Kidney (tissue), 22 donors: Measurements from ENCODE around the gene MYLK. TPM values are rescaled to one million over a fixed set of nuclear protein-coding genes. Genes with fewer than 3 reads are reported as not detected.

Experiments
- DNase-seq, 5 donors: peaks; one replicate each; pipeline ENCODE4 v3.0.0-alpha.2; 2013 to 2020
- FAIRE-seq: peaks from 2 replicates; lab custom pipeline; 2012; peaks lifted over from hg19 to GRCh38; lab: Jason Lieb, UNC
- H3K27ac ChIP-seq, 2 donors: one replicate each; pipeline ENCODE4 v1.7.0; 2013; ENCODE audit warnings: low read depth in 2 of 2, low read length in 2 of 2, inconsistent platforms in 1 of 2
- H3K27me3 ChIP-seq: one replicate; pipeline ENCODE4 v1.7.1; 2013; ENCODE audit warnings: low read length, inconsistent platforms; ENCODE audit not compliant: control insufficient read depth, insufficient read depth
- H3K36me3 ChIP-seq, 3 donors: one replicate each; pipeline versions ENCODE4 v1.7.0 to v1.7.1; 2013; ENCODE audit warnings: low read length in 3 of 3, control low read depth in 1 of 3, inconsistent platforms in 1 of 3; ENCODE audit not compliant: insufficient read depth in 3 of 3, control insufficient read depth in 2 of 3
- H3K4me1 ChIP-seq, 3 donors: one replicate each; pipeline versions ENCODE4 v1.7.0 to v1.7.1; 2013; ENCODE audit warnings: low read length in 3 of 3, inconsistent platforms in 1 of 3, low read depth in 1 of 3; ENCODE audit not compliant: control insufficient read depth in 2 of 3, insufficient read depth in 2 of 3
- H3K4me3 ChIP-seq, 3 donors: one replicate each; pipeline versions ENCODE4 v1.7.0 to v1.8.1; 2013; ENCODE audit warnings: low read length in 3 of 3, control low read depth in 1 of 3, inconsistent platforms in 1 of 3
- H3K9ac ChIP-seq, 3 donors: one replicate each; pipeline versions ENCODE4 v1.7.0 to v1.7.1; 2013; ENCODE audit warnings: low read length in 3 of 3, control low read depth in 1 of 3, inconsistent platforms in 1 of 3
- H3K9me3 ChIP-seq, 3 donors: one replicate each; pipeline versions ENCODE4 v1.7.0 to v1.7.1; 2013; ENCODE audit warnings: low read length in 3 of 3, control low read depth in 1 of 3, inconsistent platforms in 1 of 3; ENCODE audit not compliant: control insufficient read depth in 2 of 3, insufficient read depth in 1 of 3
- CTCF ChIP-seq: IDR thresholded peaks from 3 replicates; pipeline ENCODE4 v1.5.1; 2012; ENCODE audit warnings: mild to moderate bottlenecking, moderate library complexity, borderline replicate concordance; ENCODE audit not compliant: insufficient read depth; ENCODE audit errors: extremely low read depth
- intact Hi-C: fragments of 100-400 bp; cut with DNase I; formaldehyde crosslinking; loops from one replicate; pipeline ENCODE4 v1.11.1; 2022
- long read RNA-seq, 10 donors: library from polyadenylated mRNA in 1 of 10; unstranded in 1 of 10; transcript quantifications; one replicate each; pipeline ENCODE4 v2.0.0 and lab custom pipeline, GENCODE V29; 2021 to 2026
- polyA plus RNA-seq: library from polyadenylated mRNA; stranded (reverse); fragments of 350-450 nt; fragmentation: Illumina TruSeq; extraction: RNeasy Lipid Tissue Mini Kit (QIAGEN cat#74804); gene quantifications from one replicate; pipeline ENCODE4 v1.2.3, GENCODE V29; 2014; ENCODE audit warnings: low read depth, low replicate concordance; ENCODE audit not compliant: insufficient read depth
- total RNA-seq: library from RNA; stranded (reverse); fragmentation: NEBNext Ultra II Directional; extraction: Animal tissue kit (Norgen Biotek cat#: 25700); gene quantifications from one replicate; pipeline ENCODE4 v1.2.1, GENCODE V29; 2021
- donor health status: control.
- donor health status: control.
- donor health status: control.
- donor health status: control.
- donor health status: control.
- donor health status: DM: yes; HTN: yes; CAD: no.
- donor health status: Normal renal cell carcinoma (clear cell type).

The MYLK gene, protein sequence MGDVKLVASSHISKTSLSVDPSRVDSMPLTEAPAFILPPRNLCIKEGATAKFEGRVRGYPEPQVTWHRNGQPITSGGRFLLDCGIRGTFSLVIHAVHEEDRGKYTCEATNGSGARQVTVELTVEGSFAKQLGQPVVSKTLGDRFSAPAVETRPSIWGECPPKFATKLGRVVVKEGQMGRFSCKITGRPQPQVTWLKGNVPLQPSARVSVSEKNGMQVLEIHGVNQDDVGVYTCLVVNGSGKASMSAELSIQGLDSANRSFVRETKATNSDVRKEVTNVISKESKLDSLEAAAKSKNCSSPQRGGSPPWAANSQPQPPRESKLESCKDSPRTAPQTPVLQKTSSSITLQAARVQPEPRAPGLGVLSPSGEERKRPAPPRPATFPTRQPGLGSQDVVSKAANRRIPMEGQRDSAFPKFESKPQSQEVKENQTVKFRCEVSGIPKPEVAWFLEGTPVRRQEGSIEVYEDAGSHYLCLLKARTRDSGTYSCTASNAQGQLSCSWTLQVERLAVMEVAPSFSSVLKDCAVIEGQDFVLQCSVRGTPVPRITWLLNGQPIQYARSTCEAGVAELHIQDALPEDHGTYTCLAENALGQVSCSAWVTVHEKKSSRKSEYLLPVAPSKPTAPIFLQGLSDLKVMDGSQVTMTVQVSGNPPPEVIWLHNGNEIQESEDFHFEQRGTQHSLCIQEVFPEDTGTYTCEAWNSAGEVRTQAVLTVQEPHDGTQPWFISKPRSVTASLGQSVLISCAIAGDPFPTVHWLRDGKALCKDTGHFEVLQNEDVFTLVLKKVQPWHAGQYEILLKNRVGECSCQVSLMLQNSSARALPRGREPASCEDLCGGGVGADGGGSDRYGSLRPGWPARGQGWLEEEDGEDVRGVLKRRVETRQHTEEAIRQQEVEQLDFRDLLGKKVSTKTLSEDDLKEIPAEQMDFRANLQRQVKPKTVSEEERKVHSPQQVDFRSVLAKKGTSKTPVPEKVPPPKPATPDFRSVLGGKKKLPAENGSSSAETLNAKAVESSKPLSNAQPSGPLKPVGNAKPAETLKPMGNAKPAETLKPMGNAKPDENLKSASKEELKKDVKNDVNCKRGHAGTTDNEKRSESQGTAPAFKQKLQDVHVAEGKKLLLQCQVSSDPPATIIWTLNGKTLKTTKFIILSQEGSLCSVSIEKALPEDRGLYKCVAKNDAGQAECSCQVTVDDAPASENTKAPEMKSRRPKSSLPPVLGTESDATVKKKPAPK (N-terminal part only)
- total RNA-seq = 164 TPM
- polyA plus RNA-seq = 25.3 TPM
- long read RNA-seq, donor 1, partial matches to known transcripts = 10 of 10 reads
- long read RNA-seq, donor 1, other reads (novel, unspliced or antisense) = 0 of 10 reads
- long read RNA-seq, donor 2, full-length matches to known transcripts = 4 of 9 reads
- long read RNA-seq, donor 2, partial matches to known transcripts = 5 of 9 reads
- long read RNA-seq, donor 2, other reads (novel, unspliced or antisense) = 0 of 9 reads
- long read RNA-seq, donor 3, full-length matches to known transcripts = 5 of 12 reads
- long read RNA-seq, donor 3, partial matches to known transcripts = 7 of 12 reads
- long read RNA-seq, donor 3, other reads (novel, unspliced or antisense) = 0 of 12 reads
- long read RNA-seq, donor 4, full-length matches to known transcripts = 3 of 34 reads
- long read RNA-seq, donor 4, partial matches to known transcripts = 31 of 34 reads
- long read RNA-seq, donor 4, other reads (novel, unspliced or antisense) = 0 of 34 reads
- long read RNA-seq, donor 5 = 0 reads
- long read RNA-seq, donor 6, full-length matches to known transcripts = 6 of 25 reads
- long read RNA-seq, donor 6, partial matches to known transcripts = 19 of 25 reads
- long read RNA-seq, donor 6, other reads (novel, unspliced or antisense) = 0 of 25 reads
- long read RNA-seq, donor 7, full-length matches to known transcripts = 15 of 113 reads
- long read RNA-seq, donor 7, partial matches to known transcripts = 61 of 113 reads
- long read RNA-seq, donor 7, other reads (novel, unspliced or antisense) = 37 of 113 reads
- long read RNA-seq, donor 8, full-length matches to known transcripts = 5 of 13 reads
- long read RNA-seq, donor 8, partial matches to known transcripts = 8 of 13 reads
- long read RNA-seq, donor 8, other reads (novel, unspliced or antisense) = 0 of 13 reads
- long read RNA-seq, donor 9, full-length matches to known transcripts = 3 of 23 reads
- long read RNA-seq, donor 9, partial matches to known transcripts = 20 of 23 reads
- long read RNA-seq, donor 9, other reads (novel, unspliced or antisense) = 0 of 23 reads
- long read RNA-seq, donor 10, full-length matches to known transcripts = 4 of 100 reads
- long read RNA-seq, donor 10, partial matches to known transcripts = 96 of 100 reads
- long read RNA-seq, donor 10, other reads (novel, unspliced or antisense) = 0 of 100 reads

GRCh38 chr3:123884203-123884831 is at the start of gene MYLK:
Gene MYLK (minus strand): TSS chr3:123884332. CDS start chr3:123793841, 90,491 bp downstream.
- Histone ChIP-seq H3K9ac (peak within 1 kb of the TSS in 1 of 3 donors; percentile 69), H3K4me3 (peak within 1 kb of the TSS; percentile 48 to 76 (median 52)), H3K27me3 (no peaks in the 10 kb centered on the region), H3K4me1 (peaks cover 0 to 3% (median 0%) of the 10 kb centered on the region in 3 donors), H3K36me3 (no peaks in the 10 kb centered on the region), H3K27ac (no peak within 1 kb of the TSS), H3K9me3 (no peaks in the 10 kb centered on the region)
- peak; percentile 92 to 95 (median 94) for DNase-seq
- no peak for FAIRE-seq
- intact Hi-C loops = no loop called here
- TF ChIP-seq CTCF = no peak

DNA sequence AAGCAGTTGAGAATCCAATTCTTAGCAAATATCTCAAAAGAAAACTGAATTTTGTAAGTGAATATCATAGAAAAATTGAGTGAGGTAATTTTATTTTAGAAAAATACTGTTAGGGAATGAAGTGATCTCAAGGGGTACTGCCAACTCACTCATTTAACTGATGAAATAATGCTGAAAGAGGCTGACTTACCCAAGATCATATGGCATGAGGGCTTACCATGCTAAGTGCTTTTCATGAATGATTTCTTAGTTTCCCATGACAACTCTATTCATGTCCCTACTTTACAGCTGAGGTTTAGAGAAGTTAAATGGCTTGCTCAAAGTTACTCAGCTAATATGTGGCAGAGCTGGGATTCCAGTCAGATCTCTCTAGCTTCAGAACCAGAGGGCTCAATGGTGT is 46.3 kb upstream of the MYLK start:
- no peaks in the 10 kb centered on the region for H3K4me1 ChIP-seq
- no peak for FAIRE-seq

More for the DNA sequence above, 46.3 kb upstream of the MYLK start:
- H3K4me3 ChIP-seq = no peak overlapping the region
- no peaks in the 10 kb centered on the region for H3K36me3 ChIP-seq
- no peaks in the 10 kb centered on the region for H3K27me3 ChIP-seq
- intact Hi-C loops = no loop called here
- H3K9ac ChIP-seq = no peak overlapping the region
- no peak overlapping the region for H3K27ac ChIP-seq
- H3K9me3 ChIP-seq = no peaks in the 10 kb centered on the region
- DNase-seq = no peak
- TF ChIP-seq CTCF = no peak
